ENCODE data around the gene ADAMTS9. TPM values are rescaled to one million over a fixed set of nuclear protein-coding genes. Genes with fewer than 3 reads are reported as not detected.

Gene ADAMTS9
- total and polyA plus RNA-seq, 2 of the 13 experiments (the other 11 are each of a cell fraction or from before 2014, with no cell fraction given): 0.02 to 0.09 TPM

GRCh38 chr3:64627471-64628321 lies 60.1 kb downstream of the ADAMTS9 start (continued):
- no peak for TF ChIP-seq ZNF354B (CRISPR knock-in tag; IDR thresholded peaks at IDR 0.05)
- TF ChIP-seq ZNF724P (CRISPR knock-in tag; IDR thresholded peaks at IDR 0.05; ENCODE audit: borderline replicate concordance): no peak
- no peak for TF ChIP-seq PBX3 (CRISPR knock-in tag; IDR thresholded peaks at IDR 0.05; ENCODE audit: borderline replicate concordance)
- TF ChIP-seq NR2F2 (IDR thresholded peaks at IDR 0.05; ENCODE audit: borderline replicate concordance, low read depth): no peak
- no peak for TF ChIP-seq SRSF9 (IDR thresholded peaks at IDR 0.05; ENCODE audit: borderline replicate concordance, insufficient read depth, low read depth, low read length, poor library complexity, severe bottlenecking)
- no peak for TF ChIP-seq SIN3B (IDR thresholded peaks at IDR 0.05; ENCODE audit: low read length)
- peak; percentile 94 for TF ChIP-seq FOXA3 (CRISPR knock-in tag; IDR thresholded peaks at IDR 0.05)
- no peak for TF ChIP-seq KDM3A (CRISPR knock-in tag; IDR thresholded peaks at IDR 0.05; ENCODE audit: low read depth)
- no peak for TF ChIP-seq ZBTB1 (CRISPR knock-in tag; IDR thresholded peaks at IDR 0.05; ENCODE audit: borderline replicate concordance)
- no peak for TF ChIP-seq ZNF496 (CRISPR knock-in tag; IDR thresholded peaks at IDR 0.05; ENCODE audit: insufficient replicate concordance)
- TF ChIP-seq TIGD3 (CRISPR knock-in tag; IDR thresholded peaks at IDR 0.05; ENCODE audit: borderline replicate concordance): no peak
- TF ChIP-seq IRF9 (CRISPR knock-in tag; IDR thresholded peaks at IDR 0.05; ENCODE audit: borderline replicate concordance): no peak
- TF ChIP-seq AGO2 (optimal IDR thresholded peaks at IDR 0.05; ENCODE audit: low read depth, low read length): no peak
- TF ChIP-seq SP4 (CRISPR knock-in tag; IDR thresholded peaks at IDR 0.05): no peak
- no peak for TF ChIP-seq ZNF775 (CRISPR knock-in tag; IDR thresholded peaks at IDR 0.05; ENCODE audit: borderline replicate concordance)
- TF ChIP-seq CCAR2 (optimal IDR thresholded peaks at IDR 0.05; ENCODE audit: low read depth, low read length): no peak
- no peak for TF ChIP-seq ZBTB38 (CRISPR knock-in tag; IDR thresholded peaks at IDR 0.05)
- TF ChIP-seq EP300 (IDR thresholded peaks at IDR 0.05; ENCODE audit: low read depth in 2 of 2, low read length in 2 of 2): peak in 1 of 2 experiments; percentile 70; a peak in 2 of 4 replicates
- no peak for TF ChIP-seq EP300 (CRISPR knock-in tag; IDR thresholded peaks at IDR 0.05; ENCODE audit: borderline replicate concordance)
- TF ChIP-seq ZNF782 (CRISPR knock-in tag; IDR thresholded peaks at IDR 0.05; ENCODE audit: borderline replicate concordance): no peak
- TF ChIP-seq ZNF589 (CRISPR knock-in tag; conservative IDR thresholded peaks at IDR 0.05): no peak
- TF ChIP-seq STAT6 (CRISPR knock-in tag; IDR thresholded peaks at IDR 0.05; ENCODE audit: borderline replicate concordance): no peak
- TF ChIP-seq CENPX (CRISPR knock-in tag; IDR thresholded peaks at IDR 0.05): no peak
